ENCODE data around the gene MB.

The MB gene

DNA sequence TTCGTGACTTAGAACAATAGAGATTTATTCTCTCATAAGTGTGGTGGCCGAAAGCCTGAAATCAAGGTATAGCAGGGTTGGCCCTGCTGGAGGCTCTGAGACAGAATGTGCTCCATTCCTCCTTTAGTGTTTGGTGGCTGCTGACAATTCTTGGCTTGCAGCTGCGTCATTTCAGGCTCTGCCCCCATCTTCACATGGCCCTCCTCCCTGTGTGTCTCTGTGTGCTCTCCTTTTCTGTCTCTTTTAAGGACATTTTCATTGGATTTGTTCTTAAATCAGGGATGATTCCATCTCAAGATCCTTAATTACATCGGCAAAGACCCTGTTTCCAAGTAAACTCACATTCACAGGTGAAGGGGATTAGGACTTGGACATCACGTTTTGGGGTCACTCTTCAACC, 20.9 kb upstream of the MB start:
- DNase-seq (ENCODE audit: low read depth): no peak
- no peak for TF ChIP-seq CTCF (IDR thresholded peaks at IDR 0.05; ENCODE audit: control insufficient read depth, extremely low read depth, insufficient read depth)
- H3K4me3 ChIP-seq (ENCODE audit: low read depth, low read length): no peak overlapping the region

GRCh38 chr22:35637254-35637653, 20.1 kb upstream of the MB start:
- DNase-seq (ENCODE audit: low read depth): no peak
- H3K4me3 ChIP-seq (ENCODE audit: low read depth, low read length): no peak overlapping the region
- no peak for TF ChIP-seq CTCF (IDR thresholded peaks at IDR 0.05; ENCODE audit: control insufficient read depth, extremely low read depth, insufficient read depth)

DNA sequence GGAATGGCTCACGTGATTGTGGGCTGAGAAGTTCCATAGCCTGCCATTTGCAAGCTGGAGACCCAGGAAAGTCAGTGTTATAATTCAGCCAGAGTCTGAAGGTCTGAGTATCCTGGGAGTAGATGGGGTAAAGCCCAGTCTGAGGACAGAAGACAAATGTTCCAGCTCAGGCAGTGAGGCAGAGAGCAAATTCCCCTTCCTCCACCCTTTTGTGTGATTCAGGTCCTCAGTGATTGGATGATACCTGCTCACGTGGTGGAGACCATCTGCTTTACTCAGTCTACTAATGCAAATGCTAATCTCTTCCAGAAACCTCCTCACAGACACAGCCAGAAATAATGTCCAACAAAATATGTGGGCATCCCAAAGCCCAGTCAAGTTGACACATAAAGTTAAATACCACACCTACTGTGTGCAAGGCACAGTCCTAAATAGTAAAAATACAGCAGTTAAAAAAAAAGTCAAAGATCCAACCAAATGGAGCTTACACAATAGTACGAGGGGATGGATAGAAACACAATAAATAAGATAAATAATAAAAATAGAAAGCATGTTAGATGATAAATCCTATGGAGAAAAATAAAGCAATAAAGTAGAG, 17.9 kb upstream of the MB start:
- no peak for DNase-seq (ENCODE audit: low read depth)
- H3K4me3 ChIP-seq (ENCODE audit: low read depth, low read length): no peak overlapping the region
- TF ChIP-seq CTCF (IDR thresholded peaks at IDR 0.05; ENCODE audit: control insufficient read depth, extremely low read depth, insufficient read depth): no peak

GRCh38 chr22:35634015-35634414, 16.9 kb upstream of the MB start:
- TF ChIP-seq CTCF (IDR thresholded peaks at IDR 0.05; ENCODE audit: control insufficient read depth, extremely low read depth, insufficient read depth): no peak
- no peak overlapping the region for H3K4me3 ChIP-seq (ENCODE audit: low read depth, low read length)
- DNase-seq (ENCODE audit: low read depth): no peak

DNA sequence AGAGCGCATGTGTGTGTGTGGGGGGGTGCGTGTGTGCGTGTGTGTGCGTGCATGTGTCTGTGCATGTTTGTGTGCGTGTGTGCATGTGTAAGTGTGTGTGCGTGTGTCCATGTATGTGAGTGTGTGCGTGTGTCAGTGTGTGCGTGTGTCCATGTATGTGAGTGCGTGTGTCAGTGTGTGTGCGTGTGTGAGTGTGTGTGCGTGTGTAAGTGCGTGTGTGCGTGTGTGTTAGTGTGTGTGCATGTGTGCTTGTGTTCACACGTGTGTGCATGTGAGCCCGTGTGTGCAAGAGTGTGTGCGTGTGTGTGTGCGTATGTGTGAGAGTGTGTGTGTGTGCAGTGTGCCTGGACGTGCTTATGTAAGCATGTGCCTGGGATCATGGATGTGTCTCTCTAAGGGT, 16.4 kb upstream of the MB start:
- no peak for DNase-seq (ENCODE audit: low read depth)
- no peak for TF ChIP-seq CTCF (IDR thresholded peaks at IDR 0.05; ENCODE audit: control insufficient read depth, extremely low read depth, insufficient read depth)
- H3K4me3 ChIP-seq (ENCODE audit: low read depth, low read length): no peak overlapping the region

GRCh38 chr22:35632935-35633334, 15.8 kb upstream of the MB start:
- no peak overlapping the region for H3K4me3 ChIP-seq (ENCODE audit: low read depth, low read length)
- DNase-seq (ENCODE audit: low read depth): no peak
- TF ChIP-seq CTCF (IDR thresholded peaks at IDR 0.05; ENCODE audit: control insufficient read depth, extremely low read depth, insufficient read depth): no peak

GRCh38 chr22:35631597-35631996, 14.5 kb upstream of the MB start:
- DNase-seq (ENCODE audit: low read depth): no peak
- H3K4me3 ChIP-seq (ENCODE audit: low read depth, low read length): no peak overlapping the region
- TF ChIP-seq CTCF (IDR thresholded peaks at IDR 0.05; ENCODE audit: control insufficient read depth, extremely low read depth, insufficient read depth): peak; percentile 39; the same call in 1 of the 2 replicates
